Calu3 (cell line): ENCODE results near the gene RPS17. TPM values are rescaled to one million over a fixed set of nuclear protein-coding genes. Genes with fewer than 3 reads are reported as not detected.

Experiments
- BruUV-seq: library from RNA; stranded (reverse); fragments of 400-500 nt; replicated peaks from 2 replicates; lab custom pipeline; 2021; lab: Mats Ljungman, UMichigan
- CTCF ChIA-PET: fragments of 300-600 bp; sonication (Branson Sonifier 250); formaldehyde crosslinking; loops from one replicate; lab custom pipeline; 2022; ENCODE audit warnings: antibody characterized with exemption; lab: Charles Lee
- DNase-seq: peaks from one replicate; pipeline ENCODE4 v3.0.0; 2022
- H3K27ac Mint-ChIP-seq: one replicate; pipeline ENCODE4 v1.8.0; 2022; ENCODE audit warnings: mixed read lengths; ENCODE audit not compliant: unreplicated experiment
- H3K27me3 Mint-ChIP-seq: one replicate; pipeline ENCODE4 v1.8.0; 2022; ENCODE audit warnings: mixed read lengths; ENCODE audit not compliant: unreplicated experiment
- H3K36me3 Mint-ChIP-seq: one replicate; pipeline ENCODE4 v1.8.0; 2022; ENCODE audit warnings: mild to moderate bottlenecking, moderate library complexity, mixed read lengths; ENCODE audit not compliant: insufficient read depth, unreplicated experiment
- H3K4me1 Mint-ChIP-seq: one replicate; pipeline ENCODE4 v1.8.0; 2022; ENCODE audit warnings: mild to moderate bottlenecking, low read depth, mixed read lengths; ENCODE audit not compliant: unreplicated experiment
- H3K4me3 Mint-ChIP-seq: one replicate; pipeline ENCODE4 v1.8.0; 2022; ENCODE audit warnings: mild to moderate bottlenecking, low read depth, moderate library complexity, mixed read lengths; ENCODE audit not compliant: unreplicated experiment
- H3K9me3 Mint-ChIP-seq: one replicate; pipeline ENCODE4 v1.8.0; 2022; ENCODE audit warnings: low read depth, mixed read lengths; ENCODE audit not compliant: unreplicated experiment
- intact Hi-C: fragments of 100-400 bp; cut with micrococcal nuclease; formaldehyde crosslinking; loops from one replicate; pipeline ENCODE4 v1.10.0; 2022; ENCODE audit not compliant: unreplicated experiment
- total RNA-seq: library from RNA; stranded (reverse); gene quantifications from 2 replicates; pipeline ENCODE4 v1.2.3, GENCODE V29; 2022
- TF ChIP-seq, protein P1 (sequence below): fragments of 200-600 bp; IDR thresholded peaks from one replicate; pipeline ENCODE4 v1.8.0; 2022; ENCODE audit warnings: antibody characterized with exemption; ENCODE audit not compliant: unreplicated experiment

Gene RPS17
- total RNA-seq, 1 experiment from 2014 or later: 1,695 TPM

DNA sequence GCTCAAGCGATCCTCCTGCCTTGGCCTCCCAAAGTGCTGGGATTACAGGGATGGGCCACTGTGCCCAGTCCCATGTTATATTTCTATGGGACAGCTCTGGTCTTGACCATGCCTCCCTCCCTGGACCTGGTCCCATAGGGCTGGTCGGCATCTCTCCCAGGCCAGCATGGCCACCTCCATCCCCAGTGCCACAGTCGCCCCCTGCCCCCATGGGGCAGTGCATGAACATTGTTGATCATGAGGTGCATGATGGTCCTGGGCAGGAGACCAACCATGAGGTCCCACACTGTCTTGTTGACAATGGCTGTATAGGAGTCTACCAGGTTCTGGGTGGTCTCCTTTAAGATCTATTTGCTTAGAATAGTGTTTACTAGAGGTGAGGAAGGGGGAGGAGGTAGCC lies 6.5 kb downstream of the RPS17 start:
- H3K36me3 Mint-ChIP-seq: peaks cover 54% of the 10 kb centered on the region
- CTCF ChIA-PET: no interaction called here
- H3K9me3 Mint-ChIP-seq: no peaks in the 10 kb centered on the region
- intact Hi-C loops: no loop called here
- no peak overlapping the region for H3K27ac Mint-ChIP-seq
- no peak for DNase-seq
- H3K4me1 Mint-ChIP-seq: peaks cover 41% of the 10 kb centered on the region
- no TSS peak for BruUV-seq
- H3K27me3 Mint-ChIP-seq: no peaks in the 10 kb centered on the region
- TF ChIP-seq, protein P1, sequence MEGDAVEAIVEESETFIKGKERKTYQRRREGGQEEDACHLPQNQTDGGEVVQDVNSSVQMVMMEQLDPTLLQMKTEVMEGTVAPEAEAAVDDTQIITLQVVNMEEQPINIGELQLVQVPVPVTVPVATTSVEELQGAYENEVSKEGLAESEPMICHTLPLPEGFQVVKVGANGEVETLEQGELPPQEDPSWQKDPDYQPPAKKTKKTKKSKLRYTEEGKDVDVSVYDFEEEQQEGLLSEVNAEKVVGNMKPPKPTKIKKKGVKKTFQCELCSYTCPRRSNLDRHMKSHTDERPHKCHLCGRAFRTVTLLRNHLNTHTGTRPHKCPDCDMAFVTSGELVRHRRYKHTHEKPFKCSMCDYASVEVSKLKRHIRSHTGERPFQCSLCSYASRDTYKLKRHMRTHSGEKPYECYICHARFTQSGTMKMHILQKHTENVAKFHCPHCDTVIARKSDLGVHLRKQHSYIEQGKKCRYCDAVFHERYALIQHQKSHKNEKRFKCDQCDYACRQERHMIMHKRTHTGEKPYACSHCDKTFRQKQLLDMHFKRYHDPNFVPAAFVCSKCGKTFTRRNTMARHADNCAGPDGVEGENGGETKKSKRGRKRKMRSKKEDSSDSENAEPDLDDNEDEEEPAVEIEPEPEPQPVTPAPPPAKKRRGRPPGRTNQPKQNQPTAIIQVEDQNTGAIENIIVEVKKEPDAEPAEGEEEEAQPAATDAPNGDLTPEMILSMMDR: no peak
- H3K4me3 Mint-ChIP-seq: no peak overlapping the region

DNA sequence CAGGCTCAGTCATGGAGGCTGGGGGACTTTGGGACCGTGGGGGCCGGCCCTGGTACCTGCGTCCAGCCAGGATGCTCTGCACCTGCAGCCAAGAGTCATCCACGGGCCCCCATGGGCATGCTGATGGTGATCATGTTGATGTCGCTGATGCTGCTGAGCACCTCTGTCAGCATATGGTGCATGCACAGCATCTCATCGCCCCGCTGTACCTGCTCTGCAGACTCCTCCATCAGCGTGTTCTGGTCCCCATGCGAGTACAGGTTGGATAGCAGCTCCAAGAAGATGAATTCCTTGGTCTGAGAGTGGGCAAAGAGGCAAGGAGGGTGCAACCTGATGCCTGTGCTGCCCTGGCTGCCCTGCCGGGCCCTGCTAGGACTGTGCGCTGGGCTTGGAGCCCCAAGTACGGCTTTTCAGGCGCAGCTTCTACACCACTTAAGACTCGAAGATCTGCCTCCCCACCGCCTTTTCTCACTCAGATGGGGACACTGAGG lies 7.2 kb downstream of the RPS17 start:
- BruUV-seq: no TSS peak
- CTCF ChIA-PET: no interaction called here
- H3K9me3 Mint-ChIP-seq: no peaks in the 10 kb centered on the region
- TF ChIP-seq, protein P1: no peak
- no peak overlapping the region for H3K4me3 Mint-ChIP-seq
- no peaks in the 10 kb centered on the region for H3K27me3 Mint-ChIP-seq
- intact Hi-C loops: no loop called here
- DNase-seq: no peak
- H3K4me1 Mint-ChIP-seq: peaks cover 34% of the 10 kb centered on the region
- H3K36me3 Mint-ChIP-seq: peaks cover 47% of the 10 kb centered on the region
- no peak overlapping the region for H3K27ac Mint-ChIP-seq

DNA sequence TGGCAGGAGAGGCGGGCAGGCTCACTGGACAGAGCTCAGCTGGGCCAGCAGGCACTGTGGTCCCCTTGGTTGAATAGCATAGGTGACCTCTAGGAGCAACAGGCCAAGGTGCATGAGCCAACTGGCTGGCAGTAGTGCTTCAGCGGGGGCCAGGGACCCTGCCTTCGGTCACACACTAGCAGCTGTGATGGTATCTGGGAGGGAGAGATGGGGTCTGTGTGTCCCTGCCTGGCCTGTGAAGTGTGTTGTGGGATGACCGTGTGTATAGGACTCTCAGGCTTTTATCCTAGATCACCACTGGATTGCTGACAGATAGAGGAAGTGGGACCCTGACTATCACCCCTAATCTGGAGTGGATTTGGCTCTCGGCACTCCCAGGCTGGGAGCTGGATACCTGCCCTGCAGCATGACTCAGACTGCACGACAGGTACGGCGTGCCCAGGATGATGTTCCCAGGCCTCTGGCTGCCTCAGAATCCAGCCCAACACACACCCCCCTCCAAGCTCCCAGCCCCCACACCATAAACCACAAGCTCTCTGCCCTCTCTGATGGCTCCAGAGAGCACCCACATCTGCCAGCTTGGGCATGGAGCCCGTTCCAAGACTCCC lies 7.8 kb downstream of the RPS17 start:
- Mint-ChIP-seq H3K4me1 (peaks cover 28% of the 10 kb centered on the region), H3K27ac (no peak overlapping the region), H3K27me3 (no peaks in the 10 kb centered on the region), H3K9me3 (no peaks in the 10 kb centered on the region), H3K36me3 (peaks cover 42% of the 10 kb centered on the region), H3K4me3 (no peak overlapping the region)
- TF ChIP-seq, protein P1: no peak
- BruUV-seq: no TSS peak
- no peak for DNase-seq
- CTCF ChIA-PET: interaction anchor here (0.6 kb wide), 1 partner anchor 19 kb away, joined by 4 read pairs; no protein-coding TSS in a partner anchor
- intact Hi-C loops: no loop called here

DNA sequence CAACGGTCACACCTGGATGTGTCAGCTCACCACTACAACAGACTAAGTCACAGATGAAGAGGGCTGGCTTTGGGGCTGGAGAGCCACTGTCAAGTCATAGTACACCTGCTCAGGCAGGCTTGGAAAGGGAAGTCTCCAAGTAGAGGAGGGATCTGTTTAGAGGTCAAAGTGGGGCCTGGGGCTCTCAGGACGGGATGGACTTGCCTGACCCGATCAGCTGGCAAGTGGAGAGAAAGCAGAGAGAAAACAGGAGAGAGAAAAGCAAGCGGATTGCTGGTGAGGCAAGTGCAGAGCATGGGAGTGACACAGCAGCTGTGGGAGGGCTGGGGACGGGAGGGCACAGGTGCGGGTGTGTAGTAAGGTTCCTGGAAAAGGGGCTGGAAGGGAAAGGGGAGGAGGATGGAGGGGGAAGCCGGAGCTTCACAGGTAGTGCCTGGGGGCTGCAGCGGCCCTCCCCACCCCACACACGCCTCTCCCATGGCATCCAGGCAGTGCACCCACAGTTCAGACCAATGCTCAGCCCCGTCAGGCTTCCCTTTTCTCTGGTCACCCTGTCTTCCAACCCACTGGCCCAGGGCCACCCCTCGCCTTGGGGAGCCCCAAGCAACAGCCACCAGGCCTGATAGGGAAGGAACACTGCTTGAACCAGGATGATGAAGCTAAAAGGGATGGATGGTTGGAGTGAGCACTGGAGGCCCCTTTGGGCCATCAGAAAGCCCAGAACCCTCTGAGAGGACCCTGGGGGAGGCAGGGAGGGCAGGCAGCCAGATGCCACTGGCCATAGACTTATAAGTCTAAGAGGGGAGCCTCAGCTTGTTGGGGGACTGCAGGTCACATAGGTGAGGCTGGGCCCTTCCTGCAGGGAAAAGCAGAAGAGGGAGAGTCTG lies 8.5 kb downstream of the RPS17 start:
- TF ChIP-seq, protein P1: no peak
- CTCF ChIA-PET: interaction anchor here (0.6 kb wide), 1 partner anchor 19 kb away, joined by 4 read pairs; no protein-coding TSS in a partner anchor
- Mint-ChIP-seq H3K36me3 (peaks cover 34% of the 10 kb centered on the region), H3K4me1 (peaks cover 21% of the 10 kb centered on the region), H3K4me3 (no peak overlapping the region), H3K9me3 (no peaks in the 10 kb centered on the region), H3K27ac (peak overlapping the region; percentile 1), H3K27me3 (no peaks in the 10 kb centered on the region)
- intact Hi-C loops: loop anchor here (2.0 kb wide), 1 partner anchor 469 kb away; no protein-coding TSS in a partner anchor
- no peak for DNase-seq
- no TSS peak for BruUV-seq
